Islet of Langerhans (tissue), 1 donor: ENCODE measurements around the gene PLA2G7.

Experiments used
- FAIRE-seq: peaks from one replicate; lab custom pipeline; 2011; peaks lifted over from hg19 to GRCh38; lab: Jason Lieb, UNC

The PLA2G7 gene

DNA sequence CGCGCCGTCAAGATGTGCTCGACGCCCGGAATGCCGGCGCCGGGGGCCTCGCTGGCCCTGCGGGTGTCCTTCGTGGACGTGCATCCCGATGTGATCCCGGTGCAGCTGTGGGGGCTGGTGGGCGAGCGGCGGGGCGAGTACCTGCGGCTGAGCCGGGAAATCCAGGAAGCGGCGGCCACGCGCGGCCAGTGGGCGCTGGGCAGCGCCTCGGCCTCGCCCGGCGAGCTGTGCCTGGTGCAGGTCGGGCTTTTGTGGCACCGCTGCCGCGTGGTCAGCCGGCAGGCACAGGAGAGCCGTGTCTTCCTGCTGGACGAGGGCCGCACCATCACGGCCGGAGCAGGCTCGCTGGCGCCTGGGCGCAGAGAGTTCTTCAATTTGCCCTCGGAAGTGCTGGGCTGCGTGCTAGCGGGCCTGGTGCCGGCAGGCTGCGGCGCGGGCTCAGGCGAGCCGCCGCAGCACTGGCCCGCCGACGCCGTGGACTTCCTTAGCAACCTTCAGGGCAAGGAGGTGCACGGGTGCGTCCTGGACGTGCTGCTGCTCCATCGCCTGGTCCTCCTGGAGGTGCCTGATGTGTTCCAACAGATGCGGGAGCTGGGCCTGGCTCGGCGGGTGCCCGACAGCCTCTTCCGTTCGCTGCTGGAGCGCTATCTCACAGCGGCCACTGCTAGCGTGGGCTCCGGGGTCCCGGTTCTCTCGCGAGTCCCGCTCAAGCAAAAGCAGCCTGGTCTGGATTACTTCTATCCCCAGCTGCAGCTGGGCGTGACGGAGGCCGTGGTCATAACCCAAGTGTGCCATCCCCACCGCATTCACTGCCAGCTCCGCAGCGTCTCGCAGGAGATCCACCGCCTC is 46.8 kb downstream of the PLA2G7 start:
- no peak for FAIRE-seq

GRCh38 chr6:46687619-46688097 is 47.5 kb downstream of the PLA2G7 start, which contains the start of gene TDRD6:
TDRD6 (plus strand) TSS chr6:46687885; CDS start chr6:46688129, 244 bp downstream.
- FAIRE-seq: no peak

GRCh38 chr6:46684771-46685170 is 50.4 kb downstream of the PLA2G7 start:
- FAIRE-seq: no peak

GRCh38 chr6:46677314-46677654 is 57.9 kb downstream of the PLA2G7 start:
- FAIRE-seq: no peak

DNA sequence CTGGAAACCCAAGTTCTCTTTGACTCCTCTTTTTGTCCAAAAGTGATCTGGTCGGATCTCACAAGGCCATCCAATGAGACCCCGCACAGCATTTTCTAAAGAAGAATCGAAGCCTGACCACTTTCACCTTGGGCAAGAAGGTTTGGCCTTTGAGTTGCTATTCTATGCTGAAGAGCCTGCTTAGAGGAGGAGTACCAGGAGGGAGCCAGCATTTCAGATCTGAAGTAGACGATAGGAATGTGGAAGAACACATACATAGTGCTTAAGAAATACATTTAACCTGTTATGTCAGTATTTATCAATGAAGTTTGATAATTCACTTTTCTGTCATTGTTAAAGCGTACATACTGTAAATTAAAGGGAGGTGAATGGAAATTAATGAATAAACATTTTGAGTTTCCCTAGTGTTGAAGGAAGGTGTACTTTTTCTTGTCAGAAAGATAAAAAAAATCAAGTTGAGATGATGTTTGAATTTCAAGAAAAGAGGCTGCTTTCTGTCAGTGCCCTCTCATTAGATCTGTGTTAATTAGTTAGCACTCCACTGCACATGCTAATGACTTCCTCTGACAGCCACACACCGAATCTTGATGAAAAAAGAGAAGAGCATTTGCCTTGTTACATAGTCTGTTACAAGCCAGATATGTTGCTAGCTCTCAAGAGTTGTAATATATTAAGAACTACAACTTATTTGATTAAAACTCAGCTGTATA is 58.4 kb downstream of the PLA2G7 start:
- FAIRE-seq: no peak

- FAIRE-seq: no peak
These were observed 60.8 kb downstream of the PLA2G7 start for GRCh38 chr6:46674410-46674809.

- FAIRE-seq: no peak
These were observed 67.8 kb downstream of the PLA2G7 start for GRCh38 chr6:46667377-46667776.

- no peak for FAIRE-seq
These were observed 73.7 kb downstream of the PLA2G7 start for GRCh38 chr6:46661483-46661882.

GRCh38 chr6:46657642-46658041 is 77.5 kb downstream of the PLA2G7 start:
- no peak for FAIRE-seq

DNA sequence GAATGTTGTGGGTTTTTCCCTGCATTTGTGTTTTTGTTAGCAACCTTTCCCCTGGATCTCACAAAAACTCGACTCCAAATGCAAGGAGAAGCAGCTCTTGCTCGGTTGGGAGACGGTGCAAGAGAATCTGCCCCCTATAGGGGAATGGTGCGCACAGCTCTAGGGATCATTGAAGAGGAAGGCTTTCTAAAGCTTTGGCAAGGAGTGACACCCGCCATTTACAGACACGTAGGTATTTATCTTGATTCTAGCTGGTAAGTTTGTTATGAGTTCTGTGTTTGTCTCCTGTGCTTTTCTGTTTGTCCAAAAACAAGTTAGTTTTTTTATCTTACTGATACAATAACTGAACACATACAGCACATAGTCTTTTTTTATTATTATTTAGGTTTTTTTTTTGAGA is 79.4 kb downstream of the PLA2G7 start:
- FAIRE-seq: no peak
